ENCODE results near the gene SLC27A2. TPM values are rescaled to one million over a fixed set of nuclear protein-coding genes. Genes with fewer than 3 reads are reported as not detected.

Gene SLC27A2
- total RNA-seq, 4 donors from 2014 or later: 0.29 to 0.69 (median 0.46) TPM; not detected in 1

- Histone ChIP-seq H3K27me3 (no peaks in the 10 kb centered on the region), H3K4me1 (no peaks in the 10 kb centered on the region), H3K9me3 (no peaks in the 10 kb centered on the region), H3K27ac (no peak overlapping the region), H3K4me3 (no peak overlapping the region), H3K36me3 (no peaks in the 10 kb centered on the region)
- in situ Hi-C loops (cut with MboI; ENCODE audit: low sequenced_read_pairs in 4 of 4) (no loop called here), intact Hi-C loops (cut with DNase I; ENCODE audit: low total_unique reads) (no loop called here)
- no peak for DNase-seq
- TF ChIP-seq POLR2A (IDR thresholded peaks at IDR 0.05): no peak
- TF ChIP-seq, protein P1, sequence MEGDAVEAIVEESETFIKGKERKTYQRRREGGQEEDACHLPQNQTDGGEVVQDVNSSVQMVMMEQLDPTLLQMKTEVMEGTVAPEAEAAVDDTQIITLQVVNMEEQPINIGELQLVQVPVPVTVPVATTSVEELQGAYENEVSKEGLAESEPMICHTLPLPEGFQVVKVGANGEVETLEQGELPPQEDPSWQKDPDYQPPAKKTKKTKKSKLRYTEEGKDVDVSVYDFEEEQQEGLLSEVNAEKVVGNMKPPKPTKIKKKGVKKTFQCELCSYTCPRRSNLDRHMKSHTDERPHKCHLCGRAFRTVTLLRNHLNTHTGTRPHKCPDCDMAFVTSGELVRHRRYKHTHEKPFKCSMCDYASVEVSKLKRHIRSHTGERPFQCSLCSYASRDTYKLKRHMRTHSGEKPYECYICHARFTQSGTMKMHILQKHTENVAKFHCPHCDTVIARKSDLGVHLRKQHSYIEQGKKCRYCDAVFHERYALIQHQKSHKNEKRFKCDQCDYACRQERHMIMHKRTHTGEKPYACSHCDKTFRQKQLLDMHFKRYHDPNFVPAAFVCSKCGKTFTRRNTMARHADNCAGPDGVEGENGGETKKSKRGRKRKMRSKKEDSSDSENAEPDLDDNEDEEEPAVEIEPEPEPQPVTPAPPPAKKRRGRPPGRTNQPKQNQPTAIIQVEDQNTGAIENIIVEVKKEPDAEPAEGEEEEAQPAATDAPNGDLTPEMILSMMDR (IDR thresholded peaks at IDR 0.05 in 4 of 5, conservative IDR thresholded peaks at IDR 0.05 in 1 of 5): no peak
- no peak for ATAC-seq
Measured at GRCh38 chr15:50241684-50242450, 59.9 kb downstream of the SLC27A2 start.

DNA sequence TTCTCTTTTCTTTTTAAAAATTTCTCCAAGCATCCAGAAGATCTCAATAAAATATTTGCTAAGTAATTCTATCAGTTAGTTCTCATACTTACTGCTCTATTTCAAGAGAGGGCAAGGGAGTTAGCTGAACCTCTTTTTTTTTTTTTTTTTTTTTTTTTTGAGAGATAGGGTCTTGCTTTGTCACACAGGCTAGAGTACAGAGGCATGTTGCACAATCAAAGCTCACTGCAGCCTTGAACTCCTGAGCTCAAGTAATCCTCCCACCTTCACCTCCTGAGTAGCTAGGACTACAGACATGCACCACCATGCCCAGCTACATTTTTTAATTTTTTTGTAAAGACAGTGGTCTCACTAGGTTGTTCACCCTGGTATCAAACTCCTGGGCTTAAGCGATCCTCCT lies 62.2 kb downstream of the SLC27A2 start:
- intact Hi-C loops (cut with DNase I; ENCODE audit: low total_unique reads): no loop called here

GRCh38 chr15:50244959-50245624 lies 63.1 kb downstream of the SLC27A2 start:
- Histone ChIP-seq H3K9me3 (no peaks in the 10 kb centered on the region), H3K4me1 (no peaks in the 10 kb centered on the region), H3K4me3 (no peak overlapping the region), H3K27ac (no peak overlapping the region), H3K36me3 (no peaks in the 10 kb centered on the region), H3K27me3 (no peaks in the 10 kb centered on the region)
- in situ Hi-C loops (cut with MboI; ENCODE audit: low sequenced_read_pairs in 4 of 4) (no loop called here), intact Hi-C loops (cut with DNase I; ENCODE audit: low total_unique reads) (no loop called here)
- ATAC-seq: no peak
- DNase-seq: no peak
- TF ChIP-seq POLR2A (IDR thresholded peaks at IDR 0.05): no peak
- TF ChIP-seq, protein P1 (IDR thresholded peaks at IDR 0.05 in 4 of 5, conservative IDR thresholded peaks at IDR 0.05 in 1 of 5): no peak

More for the DNA sequence above, 62.2 kb downstream of the SLC27A2 start:
- Histone ChIP-seq H3K9me3 (no peaks in the 10 kb centered on the region), H3K36me3 (no peaks in the 10 kb centered on the region), H3K4me1 (no peaks in the 10 kb centered on the region), H3K27me3 (no peaks in the 10 kb centered on the region), H3K27ac (no peak overlapping the region), H3K4me3 (no peak overlapping the region)
- in situ Hi-C loops (cut with MboI; ENCODE audit: low sequenced_read_pairs in 4 of 4): no loop called here
- ATAC-seq: no peak
- DNase-seq: no peak
- TF ChIP-seq POLR2A (IDR thresholded peaks at IDR 0.05): no peak
- TF ChIP-seq, protein P1 (IDR thresholded peaks at IDR 0.05 in 4 of 5, conservative IDR thresholded peaks at IDR 0.05 in 1 of 5): no peak

- no peak for ATAC-seq
- no peak overlapping the region for H3K27ac ChIP-seq
- no peaks in the 10 kb centered on the region for H3K9me3 ChIP-seq
- TF ChIP-seq, protein P1 (IDR thresholded peaks at IDR 0.05 in 4 of 5, conservative IDR thresholded peaks at IDR 0.05 in 1 of 5): no peak
- TF ChIP-seq POLR2A (IDR thresholded peaks at IDR 0.05): no peak
- in situ Hi-C loops (cut with MboI; ENCODE audit: low sequenced_read_pairs in 4 of 4): no loop called here
- H3K4me1 ChIP-seq: no peaks in the 10 kb centered on the region
- no peak for DNase-seq
- no peaks in the 10 kb centered on the region for H3K27me3 ChIP-seq
- H3K36me3 ChIP-seq: no peaks in the 10 kb centered on the region
- no peak overlapping the region for H3K4me3 ChIP-seq
- intact Hi-C loops (cut with DNase I; ENCODE audit: low total_unique reads): no loop called here
Measured at GRCh38 chr15:50246631-50247030, 64.6 kb downstream of the SLC27A2 start.
